T-helper 9 cell (primary cell): Measurements from ENCODE around the gene FAM209A.
"Not testable (repeated sequence)": the region's sequence is repeated elsewhere in the genome, so short reads cannot be mapped to it uniquely, and the experiment has no call there.

Source experiments
- DNase-seq: peaks from one replicate; pipeline ENCODE4 v3.0.0-alpha.2; 2020

The FAM209A gene

GRCh38 chr20:56542489-56543030 lies 18.0 kb downstream of the FAM209A start:
- DNase-seq: no peak

DNA sequence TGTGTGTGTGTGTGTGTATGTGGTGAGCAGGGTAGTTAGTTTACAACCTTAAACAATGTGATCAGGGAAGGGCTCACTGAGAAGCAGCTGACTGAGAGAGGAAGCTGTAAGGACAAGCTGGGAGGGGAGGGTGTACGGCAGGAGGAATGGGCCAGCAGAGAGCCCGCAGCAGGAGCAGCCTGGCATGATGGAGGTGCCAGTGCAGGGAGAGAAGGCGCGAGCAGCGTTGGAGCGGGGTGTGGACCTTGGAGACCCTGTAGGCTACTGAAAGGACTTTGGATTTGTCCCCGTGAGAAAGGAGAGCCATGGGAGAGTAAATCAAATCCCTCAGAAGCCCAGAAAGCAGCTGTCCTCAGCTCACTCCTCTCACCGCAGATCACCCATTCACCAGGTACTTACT lies 27.0 kb downstream of the FAM209A start:
- no peak for DNase-seq

DNA sequence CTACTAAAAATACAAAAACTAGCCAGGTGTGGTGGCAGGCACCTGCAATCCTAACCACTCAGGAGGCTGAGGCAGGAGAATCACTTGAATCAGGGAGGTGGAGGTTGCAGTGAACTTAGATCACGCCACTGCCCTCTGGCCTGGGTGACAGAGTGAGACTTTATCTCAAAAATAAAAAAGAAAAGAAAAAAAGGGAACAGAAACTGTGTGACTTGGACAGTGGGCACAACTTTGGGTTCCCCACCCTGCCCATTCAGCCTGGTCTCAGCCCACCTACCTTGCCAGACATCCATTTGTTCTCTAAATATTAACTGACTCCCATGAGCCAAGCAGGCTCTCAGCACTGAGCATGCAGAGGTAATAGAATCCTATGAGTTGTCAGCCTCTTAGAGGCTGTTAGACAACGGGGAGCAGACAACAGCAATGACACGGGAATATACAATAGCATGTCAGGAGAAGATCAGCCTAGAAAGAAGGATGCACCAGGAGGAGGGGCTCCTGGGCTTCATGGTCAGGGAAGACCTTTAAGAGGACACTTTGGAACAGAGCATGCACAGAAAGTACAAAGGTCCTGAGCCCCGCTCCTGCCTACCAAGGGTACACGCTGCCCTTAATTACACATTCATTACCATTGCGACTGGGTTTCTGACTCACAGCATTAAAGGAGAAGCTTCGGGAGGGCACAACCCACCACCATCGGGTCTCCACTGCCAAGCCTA lies 28.5 kb downstream of the FAM209A start:
- no peak for DNase-seq

GRCh38 chr20:56554869-56555268 lies 30.3 kb downstream of the FAM209A start:
- DNase-seq: no peak

DNA sequence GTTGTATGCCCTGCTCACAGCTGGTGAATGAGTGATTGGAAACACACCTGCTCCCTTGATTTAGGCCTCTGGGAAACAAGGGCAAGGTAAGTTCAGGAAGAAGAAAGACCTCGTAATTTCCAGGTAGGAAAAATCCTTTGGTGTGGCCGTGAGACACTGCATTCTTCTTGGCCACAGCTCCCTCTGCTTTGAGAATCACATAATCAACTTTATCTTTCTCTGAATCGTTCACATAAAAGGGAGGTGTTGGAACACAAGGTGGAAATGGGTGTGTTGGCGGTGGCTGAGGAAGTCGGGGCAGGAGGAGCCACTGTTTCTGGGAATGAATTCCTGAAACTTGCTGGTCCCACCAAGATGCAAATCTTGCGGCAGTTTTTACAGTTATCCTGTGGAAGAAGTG lies 34.4 kb downstream of the FAM209A start:
- no peak for DNase-seq

GRCh38 chr20:56564526-56564925 lies 40.0 kb downstream of the FAM209A start:
- not testable (repeated sequence) for DNase-seq

DNA sequence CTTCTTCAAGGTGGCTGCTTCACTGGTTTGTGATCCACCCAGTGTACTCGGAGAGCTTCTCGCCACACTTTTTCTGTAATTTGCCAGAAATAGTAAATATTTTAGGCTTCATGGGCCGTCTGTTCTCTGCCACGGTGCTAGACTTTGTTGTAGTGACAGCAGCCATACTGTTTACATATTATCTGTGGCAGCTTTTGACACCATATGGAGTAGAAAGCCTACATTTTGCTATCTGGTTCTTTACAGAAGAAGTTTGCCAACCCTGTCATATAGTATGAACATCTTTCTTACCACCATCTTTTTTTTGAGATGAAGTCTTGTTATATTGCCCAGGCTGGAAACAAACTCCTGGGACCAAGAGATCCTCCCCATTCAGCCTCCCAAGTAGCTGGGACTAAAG lies 41.0 kb downstream of the FAM209A start:
- DNase-seq: no peak

- no peak for DNase-seq
These were observed 42.1 kb downstream of the FAM209A start for GRCh38 chr20:56566621-56567020.

DNA sequence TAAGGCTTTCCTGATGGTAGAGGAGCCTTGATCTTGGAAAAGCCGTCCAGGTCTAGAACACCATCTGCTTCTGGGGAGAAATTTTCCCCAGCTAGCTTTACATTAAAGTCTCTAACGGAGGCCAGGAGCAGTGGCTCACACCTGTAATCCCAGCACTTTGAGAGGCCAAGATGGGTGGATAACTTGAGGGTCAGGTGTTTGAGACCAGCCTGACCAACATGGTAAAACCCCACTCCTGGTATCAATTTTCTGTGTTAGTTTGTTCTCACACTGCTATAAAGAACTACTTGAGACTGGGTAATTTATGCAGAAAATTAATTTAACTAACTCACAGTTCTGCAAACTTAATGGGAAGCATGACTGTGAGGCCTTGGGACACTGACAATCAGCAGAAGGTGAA lies 46.3 kb downstream of the FAM209A start:
- DNase-seq: no peak

DNA sequence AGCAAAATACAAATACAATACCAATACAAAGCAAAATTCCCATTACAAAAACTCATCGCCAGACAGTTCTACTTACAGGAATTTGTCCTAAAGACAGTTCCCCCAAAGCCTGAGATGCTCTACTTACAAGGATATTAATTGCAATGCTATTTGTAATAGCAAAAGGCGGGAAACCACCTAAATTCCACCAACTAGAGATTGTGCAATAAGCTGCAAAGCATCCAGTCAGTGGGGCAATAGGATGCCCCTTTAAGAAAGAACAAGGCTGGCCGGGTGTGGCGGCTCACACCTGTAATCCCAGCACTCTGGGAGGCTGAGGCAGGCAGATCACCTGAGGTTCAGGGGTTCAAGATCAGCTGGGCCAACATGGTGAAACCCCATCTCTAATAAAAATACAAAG lies 47.6 kb downstream of the FAM209A start:
- DNase-seq: no peak

- DNase-seq: no peak
These were observed 49.4 kb downstream of the FAM209A start for GRCh38 chr20:56573986-56574385.

DNA sequence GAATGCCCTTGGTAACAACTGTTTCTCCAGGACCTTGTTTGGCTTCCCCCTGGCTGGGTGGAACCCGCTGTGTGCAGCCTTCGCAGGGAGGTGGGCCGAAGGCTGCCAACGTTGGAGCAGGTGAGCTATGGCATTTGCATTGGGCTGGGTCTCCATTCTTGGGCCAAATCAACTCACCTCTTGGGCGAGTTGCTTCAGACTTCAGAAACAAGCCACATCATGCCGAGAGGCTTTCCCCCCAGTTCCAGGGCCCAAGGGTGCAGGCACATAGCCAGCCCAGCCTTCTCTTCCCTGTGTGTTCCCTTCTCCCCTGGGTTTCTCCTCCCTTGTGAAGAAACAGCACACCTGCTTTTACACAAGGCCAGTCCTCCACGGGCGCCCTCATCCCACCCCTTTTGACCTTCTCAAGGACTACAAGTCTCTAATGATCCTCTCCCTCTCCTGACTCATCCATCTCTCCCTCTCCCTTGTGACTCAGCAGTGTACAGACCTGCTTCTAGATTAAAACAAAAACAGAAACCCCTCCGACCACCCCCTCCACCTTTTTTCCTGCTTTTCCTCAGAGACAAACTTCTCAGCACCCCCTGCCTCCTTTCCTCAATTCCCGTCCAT lies 50.1 kb downstream of the FAM209A start:
- DNase-seq: no peak

GRCh38 chr20:56575157-56575556 lies 50.6 kb downstream of the FAM209A start:
- DNase-seq: no peak
